Natural killer cell (primary cell): ENCODE data around the gene MYO1G. TPM values are rescaled to one million over a fixed set of nuclear protein-coding genes. Genes with fewer than 3 reads are reported as not detected.

Source experiments
- ATAC-seq, 3 donors: fragments of 150-1000 bp in 2 of 3; fragments of 200-7000 bp in 1 of 3; cut with Tn5 transposase; 1 replicate in 1 of 3; 2 replicates in 2 of 3; pipeline ENCODE4 v1.10.0; 2021; ENCODE audit warnings: mild to moderate bottlenecking in 2 of 3, moderate library complexity in 2 of 3
- DNase-seq, 2 donors: peaks; one replicate each; pipeline versions ENCODE4 v3.0.0 to v3.0.0-alpha.2; 2013 to 2021; ENCODE audit warnings: mixed read lengths in 1 of 2
- H3K27ac ChIP-seq: one replicate; pipeline ENCODE4 v1.5.1; 2013; ENCODE audit warnings: mild to moderate bottlenecking, low read length
- H3K27me3 ChIP-seq: one replicate; pipeline ENCODE4 v1.6.1; 2013; ENCODE audit warnings: low read length; ENCODE audit not compliant: control insufficient read depth, insufficient read depth
- H3K36me3 ChIP-seq: one replicate; pipeline ENCODE4 v1.6.1; 2013; ENCODE audit warnings: low read length; ENCODE audit not compliant: control insufficient read depth, insufficient read depth
- H3K4me1 ChIP-seq: one replicate; pipeline ENCODE4 v1.6.1; 2013; ENCODE audit warnings: low read length; ENCODE audit not compliant: control insufficient read depth, insufficient read depth
- H3K4me3 ChIP-seq: one replicate; pipeline ENCODE4 v1.5.1; 2013; ENCODE audit warnings: low read length
- H3K9me3 ChIP-seq: one replicate; pipeline ENCODE4 v1.6.1; 2013; ENCODE audit warnings: low read length; ENCODE audit not compliant: control insufficient read depth, insufficient read depth
- H3K27ac Mint-ChIP-seq, 2 donors: one replicate each; pipeline ENCODE4 v1.8.0; 2022; ENCODE audit warnings: mild to moderate bottlenecking in 2 of 2, mixed read lengths in 2 of 2, moderate library complexity in 1 of 2
- H3K27me3 Mint-ChIP-seq, 2 donors: one replicate each; pipeline ENCODE4 v1.8.0; 2022; ENCODE audit warnings: low read depth in 2 of 2, mixed read lengths in 2 of 2
- H3K36me3 Mint-ChIP-seq: one replicate; pipeline ENCODE4 v1.8.0; 2022; ENCODE audit warnings: mixed read lengths
- H3K4me1 Mint-ChIP-seq, 2 donors: one replicate each; pipeline ENCODE4 v1.8.0; 2022; ENCODE audit warnings: mixed read lengths in 2 of 2
- H3K4me3 Mint-ChIP-seq: one replicate; pipeline ENCODE4 v1.8.0; 2022; ENCODE audit warnings: mild to moderate bottlenecking, moderate library complexity, mixed read lengths
- H3K9me3 Mint-ChIP-seq, 2 donors: one replicate each; pipeline ENCODE4 v1.8.0; 2022; ENCODE audit warnings: mixed read lengths in 2 of 2
- CTCF ChIP-seq: fragments of 200-600 bp; IDR thresholded peaks from one replicate; pipeline ENCODE4 v1.8.0; 2022; ENCODE audit warnings: antibody characterized with exemption
- WGBS: methylation state at CpG from one replicate; pipeline ENCODE4 v1.1.7; 2013; ENCODE audit warnings: missing lambda C conversion rate; ENCODE audit not compliant: insufficient coverage; 5-methylcytosine and 5-hydroxymethylcytosine counted together
- intact Hi-C: fragments of 100-400 bp; cut with micrococcal nuclease; formaldehyde crosslinking; loops from one replicate; pipeline ENCODE4 v1.14.2; 2022
- total RNA-seq, 4 donors: library from RNA; stranded (reverse); fragments of 120-200 nt in 1 of 4; gene quantifications; one replicate each; pipeline versions ENCODE4 v1.2.3 to v1.2.4, GENCODE V29; 2013 to 2022

Gene MYO1G
- total RNA-seq, 3 donors from 2014 or later (not counting 1 experiment from before 2014, with no cell fraction given): 371 to 470 (median 429) TPM

DNA sequence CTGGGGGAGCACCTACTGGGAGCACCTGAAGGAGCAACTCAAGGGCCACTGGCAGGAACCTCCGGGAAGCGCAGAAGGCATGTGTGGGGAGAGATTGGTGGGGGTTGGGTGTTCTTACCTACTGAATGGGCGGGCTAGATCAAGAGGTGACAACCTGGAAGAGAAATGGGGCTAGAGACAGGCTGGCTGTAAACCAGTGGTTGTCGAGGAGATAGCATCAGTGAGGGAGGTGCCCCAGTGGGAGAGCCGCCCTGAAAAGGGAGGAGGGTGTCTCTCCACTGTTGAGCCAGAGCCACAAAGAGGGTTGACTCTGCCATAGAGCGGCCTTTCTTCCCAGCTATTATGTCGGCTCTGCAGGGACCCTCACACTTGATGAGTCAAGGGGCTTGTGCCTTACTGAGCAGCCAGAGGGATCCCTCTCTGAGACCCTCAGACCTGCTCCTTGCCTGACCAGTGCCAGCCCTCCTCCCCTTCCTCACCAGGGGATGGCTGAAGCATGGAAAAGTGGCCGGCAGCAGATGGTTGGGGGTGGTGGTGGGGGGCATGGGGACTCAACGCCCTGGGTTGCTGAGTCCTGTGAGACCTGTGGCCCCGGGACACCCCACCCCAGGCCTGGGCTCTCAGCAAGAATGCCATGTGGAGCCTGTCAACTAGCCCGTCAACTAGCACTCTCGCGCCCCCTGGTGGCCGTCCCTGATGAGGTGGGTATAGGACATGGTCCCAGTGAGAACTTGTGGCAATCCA lies 57.0 kb downstream of the MYO1G start:
- peak; percentile 94 to 99 (median 99) for ATAC-seq

GRCh38 chr7:44920119-44920518 lies 58.7 kb downstream of the MYO1G start:
- no peaks in the 10 kb centered on the region for H3K27me3 ChIP-seq
- Mint-ChIP-seq H3K27ac (no peak overlapping the region), H3K27me3 (no peaks in the 10 kb centered on the region), H3K4me3 (no peak overlapping the region), H3K9me3 (no peaks in the 10 kb centered on the region), H3K36me3 (no peaks in the 10 kb centered on the region), H3K4me1 (peaks cover 0 to 4% of the 10 kb centered on the region in 2 donors)
- H3K4me1 ChIP-seq: peaks cover 5% of the 10 kb centered on the region
- intact Hi-C loops: loop anchor here (5.0 kb wide), 1 partner anchor 217 kb away; no protein-coding TSS in a partner anchor
- no peaks in the 10 kb centered on the region for H3K36me3 ChIP-seq
- TF ChIP-seq CTCF: no peak
- no peaks in the 10 kb centered on the region for H3K9me3 ChIP-seq
- no peak overlapping the region for H3K27ac ChIP-seq
- ATAC-seq: no peak
- no peak for DNase-seq
- H3K4me3 ChIP-seq: no peak overlapping the region
- 86% methylated on average over 2 of the region's 3 CpGs for WGBS

More for the DNA sequence above, 57.0 kb downstream of the MYO1G start:
- Mint-ChIP-seq H3K4me3 (no peak overlapping the region), H3K36me3 (no peaks in the 10 kb centered on the region), H3K27ac (peak overlapping the region in 1 of 2 donors; percentile 74), H3K27me3 (peaks cover 0 to 7% of the 10 kb centered on the region in 2 donors), H3K9me3 (no peaks in the 10 kb centered on the region), H3K4me1 (peaks cover 0 to 4% of the 10 kb centered on the region in 2 donors)
- peaks cover 5% of the 10 kb centered on the region for H3K4me1 ChIP-seq
- TF ChIP-seq CTCF: peak; percentile 87
- H3K36me3 ChIP-seq: no peaks in the 10 kb centered on the region
- no peaks in the 10 kb centered on the region for H3K27me3 ChIP-seq
- H3K27ac ChIP-seq: no peak overlapping the region
- WGBS: 40% methylated on average over 13 of the region's 14 CpGs
- DNase-seq: peak; percentile 94
- H3K9me3 ChIP-seq: no peaks in the 10 kb centered on the region
- H3K4me3 ChIP-seq: no peak overlapping the region
- intact Hi-C loops: loop anchor here (1.0 to 5.0 kb wide), 5 partner anchors 64 to 333 kb away; partner anchors contain the start of gene H2AZ2

DNA sequence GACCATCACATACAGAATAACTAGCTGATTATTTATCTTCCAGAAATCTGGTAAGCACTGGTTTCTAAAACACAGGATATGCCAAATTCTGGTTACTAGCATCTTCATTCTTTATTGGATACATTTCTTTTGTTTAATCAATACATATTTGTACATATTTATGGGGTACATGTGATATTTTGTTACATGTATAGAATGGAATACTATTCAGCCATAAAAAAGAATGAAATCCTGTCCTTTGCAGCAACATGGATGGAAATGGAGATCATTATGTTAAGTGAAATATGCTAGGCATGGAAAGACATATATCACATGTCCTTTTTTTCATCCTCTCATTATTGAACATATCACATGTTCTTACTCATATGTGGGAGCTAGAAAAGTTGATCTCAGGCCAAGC lies 60.8 kb downstream of the MYO1G start:
- Mint-ChIP-seq H3K4me3 (no peak overlapping the region), H3K27me3 (no peaks in the 10 kb centered on the region), H3K27ac (no peak overlapping the region), H3K4me1 (peaks cover 0 to 4% of the 10 kb centered on the region in 2 donors), H3K36me3 (no peaks in the 10 kb centered on the region), H3K9me3 (no peaks in the 10 kb centered on the region)
- intact Hi-C loops: no loop called here
- ATAC-seq (no peak), DNase-seq (no peak)
- peaks cover 5% of the 10 kb centered on the region for H3K4me1 ChIP-seq
- H3K9me3 ChIP-seq: no peaks in the 10 kb centered on the region
- H3K27me3 ChIP-seq: no peaks in the 10 kb centered on the region
- H3K36me3 ChIP-seq: no peaks in the 10 kb centered on the region
- no peak overlapping the region for H3K4me3 ChIP-seq
- no peak overlapping the region for H3K27ac ChIP-seq
- no peak for TF ChIP-seq CTCF
